Uterus (tissue), 4 donors: Measurements from ENCODE around the gene MACROD1. TPM values are rescaled to one million over a fixed set of nuclear protein-coding genes. Genes with fewer than 3 reads are reported as not detected.

Experiments
- DNase-seq, 2 donors: peaks; one replicate each; pipeline ENCODE4 v3.0.0-alpha.2; 2019 to 2020
- H3K27ac ChIP-seq, 2 donors: fragments of 200-600 bp; sonication (generic); 1 replicate in 1 of 2; 2 replicates in 1 of 2; pipeline ENCODE4 v1.5.1; 2016 to 2018
- H3K27me3 ChIP-seq, 2 donors: fragments of 200-600 bp; sonication (generic); one replicate each; pipeline ENCODE4 v1.5.1; 2018 to 2019; ENCODE audit warnings: control low read depth in 1 of 2
- H3K36me3 ChIP-seq, 2 donors: fragments of 200-600 bp; sonication (generic); one replicate each; pipeline ENCODE4 v1.5.1; 2019; ENCODE audit warnings: control low read depth in 1 of 2
- H3K4me1 ChIP-seq, 2 donors: fragments of 200-600 bp; sonication (generic); one replicate each; pipeline ENCODE4 v1.5.1; 2018 to 2019; ENCODE audit warnings: control low read depth in 1 of 2
- H3K4me3 ChIP-seq, 2 donors: fragments of 200-600 bp; sonication (generic); 1 replicate in 1 of 2; 2 replicates in 1 of 2; pipeline ENCODE4 v1.5.1; 2018 to 2019; ENCODE audit warnings: mild to moderate bottlenecking in 1 of 2
- H3K9me3 ChIP-seq, 2 donors: fragments of 200-600 bp; sonication (generic); one replicate each; pipeline ENCODE4 v1.5.1; 2019; ENCODE audit warnings: control low read depth in 1 of 2
- CTCF ChIP-seq, 4 experiments: fragments of 200-600 bp in 2 of 4; fragments of 450-650 bp in 2 of 4; sonication (generic) in 2 of 4; IDR thresholded peaks; one replicate each; pipeline ENCODE4 v1.5.1; 2016 to 2019; ENCODE audit warnings: antibody characterized with exemption in 4 of 4, mild to moderate bottlenecking in 2 of 4, moderate library complexity in 1 of 4
- POLR2A ChIP-seq, 2 donors: fragments of 450-650 bp; IDR thresholded peaks; one replicate each; pipeline ENCODE4 v1.6.1; 2016; ENCODE audit warnings: antibody characterized with exemption in 2 of 2, mild to moderate bottlenecking in 1 of 2, moderate library complexity in 1 of 2
- intact Hi-C: fragments of 100-400 bp; cut with DNase I; formaldehyde crosslinking; loops from one replicate; pipeline ENCODE4 v1.15.1; 2023; ENCODE audit warnings: low total_unique reads
- total RNA-seq, 4 donors: library from RNA; depleted of rRNA in 3 of 4; stranded (reverse); fragments of >200 nt in 3 of 4; gene quantifications; one replicate each; pipeline versions ENCODE4 v1.1.0 to v1.2.4, GENCODE V29; 2014 to 2023
- donor health status: DM: yes; HTN: yes; CAD: no.

The MACROD1 gene
- total RNA-seq, 4 donors from 2014 or later = 1.8 to 27.1 (median 6.6) TPM

- TF ChIP-seq CTCF (IDR thresholded peaks at IDR 0.05) = no peak
- TF ChIP-seq POLR2A (IDR thresholded peaks at IDR 0.05) = no peak
- DNase-seq = no peak
- Histone ChIP-seq H3K36me3 (no peaks in the 10 kb centered on the region), H3K27me3 (no peaks in the 10 kb centered on the region), H3K9me3 (no peaks in the 10 kb centered on the region), H3K4me3 (no peak overlapping the region), H3K4me1 (peaks cover 0 to 8% of the 10 kb centered on the region in 2 donors), H3K27ac (no peak overlapping the region)
- intact Hi-C loops = no loop called here
These were observed 81.6 kb downstream of the MACROD1 start for GRCh38 chr11:64084146-64084950.

GRCh38 chr11:64083398-64084080 lies 82.4 kb downstream of the MACROD1 start:
- no peaks in the 10 kb centered on the region for H3K9me3 ChIP-seq
- no peak for TF ChIP-seq CTCF (IDR thresholded peaks at IDR 0.05)
- TF ChIP-seq POLR2A (IDR thresholded peaks at IDR 0.05) = no peak
- intact Hi-C loops = no loop called here
- H3K27ac ChIP-seq = no peak overlapping the region
- H3K4me1 ChIP-seq = peaks cover 0 to 8% of the 10 kb centered on the region in 2 donors
- H3K36me3 ChIP-seq = no peaks in the 10 kb centered on the region
- H3K4me3 ChIP-seq = no peak overlapping the region
- no peaks in the 10 kb centered on the region for H3K27me3 ChIP-seq
- DNase-seq = no peak

- no peak for DNase-seq
- Histone ChIP-seq H3K4me1 (peaks cover 0 to 8% of the 10 kb centered on the region in 2 donors), H3K9me3 (no peaks in the 10 kb centered on the region), H3K27me3 (no peaks in the 10 kb centered on the region), H3K36me3 (no peaks in the 10 kb centered on the region), H3K27ac (no peak overlapping the region), H3K4me3 (no peak overlapping the region)
- intact Hi-C loops = no loop called here
- TF ChIP-seq CTCF (IDR thresholded peaks at IDR 0.05) = no peak
- TF ChIP-seq POLR2A (IDR thresholded peaks at IDR 0.05) = no peak
These were observed 84.0 kb downstream of the MACROD1 start for GRCh38 chr11:64081745-64082442.

- no peak overlapping the region for H3K27ac ChIP-seq
- no peaks in the 10 kb centered on the region for H3K27me3 ChIP-seq
- H3K4me3 ChIP-seq = no peak overlapping the region
- no peak for DNase-seq
- H3K4me1 ChIP-seq = no peaks in the 10 kb centered on the region
- H3K36me3 ChIP-seq = no peaks in the 10 kb centered on the region
- no peaks in the 10 kb centered on the region for H3K9me3 ChIP-seq
- intact Hi-C loops = no loop called here
- TF ChIP-seq POLR2A (IDR thresholded peaks at IDR 0.05) (no peak), CTCF (IDR thresholded peaks at IDR 0.05) (no peak)
These were observed 85.5 kb downstream of the MACROD1 start for GRCh38 chr11:64080390-64080789.
